WTC11 (cell line): Measurements from ENCODE around the gene ITK. TPM values are rescaled to one million over a fixed set of nuclear protein-coding genes. Genes with fewer than 3 reads are reported as not detected.

Experiments used
- ATAC-seq: fragments of 200-7000 bp; cut with Tn5 transposase; 2 replicates; pipeline ENCODE4 v1.10.0; 2021; ENCODE audit warnings: mild to moderate bottlenecking, moderate library complexity
- CTCF ChIA-PET: fragments of 300-600 bp; sonication (Branson Sonifier 250); formaldehyde crosslinking; loops from one replicate; lab custom pipeline; 2021; ENCODE audit warnings: antibody characterized with exemption; lab: Charles Lee
- POLR2A ChIA-PET: fragments of 350-600 bp; sonication (Branson Sonifier 250); formaldehyde crosslinking; loops from one replicate; lab custom pipeline; 2021; ENCODE audit warnings: antibody characterized with exemption; lab: Charles Lee
- DNase-seq: peaks from one replicate; pipeline ENCODE4 v3.0.0; 2021; ENCODE audit warnings: low spot score
- H3K27ac Mint-ChIP-seq: 2 replicates; pipeline ENCODE4 v1.8.0; 2021; ENCODE audit warnings: mixed read lengths
- H3K27me3 Mint-ChIP-seq: 2 replicates; pipeline ENCODE4 v1.8.0; 2021; ENCODE audit warnings: low read depth, mild to moderate bottlenecking, moderate library complexity, mixed read lengths
- H3K36me3 Mint-ChIP-seq: 2 replicates; pipeline ENCODE4 v1.8.0; 2021; ENCODE audit warnings: mixed read lengths
- H3K4me1 Mint-ChIP-seq: 2 replicates; pipeline ENCODE4 v1.8.0; 2022; ENCODE audit warnings: mixed read lengths
- H3K4me3 Mint-ChIP-seq: 2 replicates; pipeline ENCODE4 v1.8.0; 2021; ENCODE audit warnings: mild to moderate bottlenecking, moderate library complexity, mixed read lengths
- H3K9me3 Mint-ChIP-seq: 2 replicates; pipeline ENCODE4 v1.8.0; 2021; ENCODE audit warnings: mixed read lengths
- AR ChIP-seq: fragments of 250-450 bp; sonication (Bioruptor Pico); IDR thresholded peaks from 2 replicates; pipeline ENCODE4 v1.9.0; 2021; ENCODE audit warnings: mild to moderate bottlenecking
- CREM ChIP-seq: sonication (generic); formaldehyde crosslinking; IDR thresholded peaks from 2 replicates; pipeline ENCODE4 v1.8.1; 2022; ENCODE audit warnings: mild to moderate bottlenecking, missing genetic modification reagents, moderate library complexity
- E2F5 ChIP-seq: sonication (generic); formaldehyde crosslinking; IDR thresholded peaks from 2 replicates; pipeline ENCODE4 v1.8.1; 2022; ENCODE audit warnings: mild to moderate bottlenecking, moderate library complexity, missing genetic modification reagents
- FOXP4 ChIP-seq: sonication (generic); formaldehyde crosslinking; IDR thresholded peaks from 2 replicates; pipeline ENCODE4 v1.8.0; 2022; ENCODE audit warnings: mild to moderate bottlenecking, missing genetic modification reagents
- KAT7 ChIP-seq: sonication (generic); formaldehyde crosslinking; IDR thresholded peaks from 2 replicates; pipeline ENCODE4 v1.8.1; 2023; ENCODE audit warnings: missing genetic modification reagents, mild to moderate bottlenecking, borderline replicate concordance
- MAX ChIP-seq: sonication (generic); formaldehyde crosslinking; IDR thresholded peaks from 2 replicates; pipeline ENCODE4 v1.8.0; 2022; ENCODE audit warnings: mild to moderate bottlenecking, missing genetic modification reagents
- NR3C1 ChIP-seq: sonication (generic); formaldehyde crosslinking; conservative IDR thresholded peaks from 2 replicates; pipeline ENCODE4 v1.8.1; 2023; ENCODE audit warnings: low read depth, mild to moderate bottlenecking, missing genetic modification reagents
- PRDM15 ChIP-seq: sonication (generic); formaldehyde crosslinking; IDR thresholded peaks from 2 replicates; pipeline ENCODE4 v1.8.0; 2022; ENCODE audit warnings: missing genetic modification reagents
- USF2 ChIP-seq: sonication (generic); formaldehyde crosslinking; IDR thresholded peaks from 2 replicates; pipeline ENCODE4 v1.8.1; 2023; ENCODE audit warnings: mild to moderate bottlenecking, missing genetic modification reagents, moderate library complexity
- ZBTB21 ChIP-seq: sonication (generic); formaldehyde crosslinking; IDR thresholded peaks from 2 replicates; pipeline ENCODE4 v1.8.1; 2023; ENCODE audit warnings: mild to moderate bottlenecking, missing genetic modification reagents, borderline replicate concordance
- ZBTB43 ChIP-seq: sonication (generic); formaldehyde crosslinking; IDR thresholded peaks from 2 replicates; pipeline ENCODE4 v1.8.1; 2023; ENCODE audit warnings: mild to moderate bottlenecking, missing genetic modification reagents
- ZNF232 ChIP-seq: sonication (generic); formaldehyde crosslinking; IDR thresholded peaks from 2 replicates; pipeline ENCODE4 v1.8.0; 2022; ENCODE audit warnings: mild to moderate bottlenecking, missing genetic modification reagents
- ZNF263 ChIP-seq: sonication (generic); formaldehyde crosslinking; IDR thresholded peaks from 2 replicates; pipeline ENCODE4 v1.8.1; 2022; ENCODE audit warnings: low read depth, mild to moderate bottlenecking, moderate library complexity, missing genetic modification reagents
- ZNF416 ChIP-seq: fragments of 250-450 bp; sonication (Bioruptor Pico); IDR thresholded peaks from 2 replicates; pipeline ENCODE4 v1.9.0; 2021; ENCODE audit warnings: mild to moderate bottlenecking, inconsistent platforms
- ZNF512 ChIP-seq: sonication (generic); formaldehyde crosslinking; IDR thresholded peaks from 2 replicates; pipeline ENCODE4 v1.8.1; 2022; ENCODE audit warnings: missing genetic modification reagents, borderline replicate concordance
- total RNA-seq: library from RNA; stranded (reverse); gene quantifications from 3 replicates; pipeline ENCODE4 v1.2.3, GENCODE V29; 2021

ITK gene
- total RNA-seq, 1 experiment from 2014 or later = 0.52 TPM

- TF ChIP-seq ZNF416 (CRISPR knock-in tag) = no peak
- TF ChIP-seq ZBTB21 = no peak
- no peak for TF ChIP-seq ZBTB43 (CRISPR knock-in tag)
- TF ChIP-seq CREM (CRISPR knock-in tag) = no peak
- no peak for TF ChIP-seq ZNF512
- TF ChIP-seq AR (CRISPR knock-in tag) = no peak
- no peak for TF ChIP-seq FOXP4
- TF ChIP-seq, all 79 proteins: peak for 0
- ChIA-PET POLR2A (no interaction called here), CTCF (no interaction called here)
- no peak overlapping the region for H3K27ac Mint-ChIP-seq
- H3K36me3 Mint-ChIP-seq = no peaks in the 10 kb centered on the region
- peaks cover 59% of the 10 kb centered on the region for H3K27me3 Mint-ChIP-seq
- ATAC-seq (no peak), DNase-seq (no peak)
- H3K4me1 Mint-ChIP-seq = no peaks in the 10 kb centered on the region
- no peak overlapping the region for H3K4me3 Mint-ChIP-seq
- 0 out of 2 replicates have a peak, but pooled peaks cover 1% of the 10 kb centered on the region for H3K9me3 Mint-ChIP-seq
These were observed 8.6 kb downstream of the ITK start for GRCh38 chr5:157189223-157189622.

- ATAC-seq = no peak
- Mint-ChIP-seq H3K27me3 (peaks cover 16% of the 10 kb centered on the region), H3K4me1 (no peaks in the 10 kb centered on the region), H3K36me3 (no peaks in the 10 kb centered on the region), H3K4me3 (no peak overlapping the region), H3K9me3 (no peaks in the 10 kb centered on the region), H3K27ac (no peak overlapping the region)
- ChIA-PET CTCF (no interaction called here), POLR2A (no interaction called here)
- DNase-seq = no peak
- TF ChIP-seq MAX (no peak), PRDM15 (CRISPR knock-in tag) (no peak), NR3C1 (no peak), E2F5 (CRISPR knock-in tag) (no peak), ZNF232 (CRISPR knock-in tag) (no peak), ZBTB43 (CRISPR knock-in tag) (no peak), ZNF263 (CRISPR knock-in tag) (no peak), KAT7 (CRISPR knock-in tag) (no peak), USF2 (CRISPR knock-in tag) (no peak)
These were observed 13.2 kb downstream of the ITK start for GRCh38 chr5:157193699-157194424.
